ENCODE data around the gene TCP1.

DNA sequence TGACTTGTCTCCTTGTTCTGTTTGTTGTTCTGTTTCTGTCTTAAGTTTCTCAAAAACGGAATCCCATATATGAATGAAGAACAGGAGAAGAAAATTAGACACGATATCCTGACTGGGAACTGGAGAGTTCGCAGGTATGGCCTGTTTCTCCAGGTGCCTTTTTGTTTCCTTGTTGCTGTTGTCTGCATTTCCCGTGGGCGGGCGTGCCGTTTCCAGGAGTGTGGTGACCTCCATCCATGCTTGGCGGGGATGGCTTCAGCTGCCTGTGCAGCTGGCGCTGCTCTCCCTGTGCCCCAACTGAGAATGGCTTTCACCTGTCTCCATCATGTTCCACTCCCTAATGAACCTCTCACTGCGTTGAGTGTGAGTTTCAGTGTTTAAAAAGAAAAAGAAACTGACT, 15.1 kb upstream of the TCP1 start:
- TF ChIP-seq, protein P1, sequence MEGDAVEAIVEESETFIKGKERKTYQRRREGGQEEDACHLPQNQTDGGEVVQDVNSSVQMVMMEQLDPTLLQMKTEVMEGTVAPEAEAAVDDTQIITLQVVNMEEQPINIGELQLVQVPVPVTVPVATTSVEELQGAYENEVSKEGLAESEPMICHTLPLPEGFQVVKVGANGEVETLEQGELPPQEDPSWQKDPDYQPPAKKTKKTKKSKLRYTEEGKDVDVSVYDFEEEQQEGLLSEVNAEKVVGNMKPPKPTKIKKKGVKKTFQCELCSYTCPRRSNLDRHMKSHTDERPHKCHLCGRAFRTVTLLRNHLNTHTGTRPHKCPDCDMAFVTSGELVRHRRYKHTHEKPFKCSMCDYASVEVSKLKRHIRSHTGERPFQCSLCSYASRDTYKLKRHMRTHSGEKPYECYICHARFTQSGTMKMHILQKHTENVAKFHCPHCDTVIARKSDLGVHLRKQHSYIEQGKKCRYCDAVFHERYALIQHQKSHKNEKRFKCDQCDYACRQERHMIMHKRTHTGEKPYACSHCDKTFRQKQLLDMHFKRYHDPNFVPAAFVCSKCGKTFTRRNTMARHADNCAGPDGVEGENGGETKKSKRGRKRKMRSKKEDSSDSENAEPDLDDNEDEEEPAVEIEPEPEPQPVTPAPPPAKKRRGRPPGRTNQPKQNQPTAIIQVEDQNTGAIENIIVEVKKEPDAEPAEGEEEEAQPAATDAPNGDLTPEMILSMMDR (IDR thresholded peaks at IDR 0.05; ENCODE audit: extremely low read depth in 1 of 2, insufficient read depth in 1 of 2, low read depth in 1 of 2, low read length in 2 of 2): no peak
- TF ChIP-seq EZH2 (IDR thresholded peaks at IDR 0.05; ENCODE audit: borderline replicate concordance, low read depth, low read length, severe bottlenecking) (no peak), POLR2AphosphoS5 (IDR thresholded peaks at IDR 0.05; ENCODE audit: insufficient read depth, low read depth, low read length) (no peak), POLR2A (IDR thresholded peaks at IDR 0.05; ENCODE audit: low read depth, low read length) (no peak)
- TF ChIP-seq, protein P2, sequence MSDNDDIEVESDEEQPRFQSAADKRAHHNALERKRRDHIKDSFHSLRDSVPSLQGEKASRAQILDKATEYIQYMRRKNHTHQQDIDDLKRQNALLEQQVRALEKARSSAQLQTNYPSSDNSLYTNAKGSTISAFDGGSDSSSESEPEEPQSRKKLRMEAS (IDR thresholded peaks at IDR 0.05; ENCODE audit: insufficient read depth, insufficient read length): no peak
